OCI-LY1 (cell line): ENCODE measurements around the gene JCAD.

Experiments used
- CTCF ChIP-seq: fragments of 200-600 bp; sonication (generic), shearing (Covaris generic); IDR thresholded peaks from 2 replicates; pipeline ENCODE4 v1.5.1; 2017; ENCODE audit warnings: mild to moderate bottlenecking, antibody characterized with exemption, low read length, moderate library complexity, mixed read lengths
- EZH2 ChIP-seq: fragments of 200-600 bp; sonication (generic), shearing (Covaris generic); IDR thresholded peaks from 2 replicates; pipeline ENCODE4 v1.8.0; 2017; ENCODE audit warnings: borderline replicate concordance, mixed run types, mild to moderate bottlenecking, antibody characterized with exemption, low read length, moderate library complexity, mixed read lengths

DNA sequence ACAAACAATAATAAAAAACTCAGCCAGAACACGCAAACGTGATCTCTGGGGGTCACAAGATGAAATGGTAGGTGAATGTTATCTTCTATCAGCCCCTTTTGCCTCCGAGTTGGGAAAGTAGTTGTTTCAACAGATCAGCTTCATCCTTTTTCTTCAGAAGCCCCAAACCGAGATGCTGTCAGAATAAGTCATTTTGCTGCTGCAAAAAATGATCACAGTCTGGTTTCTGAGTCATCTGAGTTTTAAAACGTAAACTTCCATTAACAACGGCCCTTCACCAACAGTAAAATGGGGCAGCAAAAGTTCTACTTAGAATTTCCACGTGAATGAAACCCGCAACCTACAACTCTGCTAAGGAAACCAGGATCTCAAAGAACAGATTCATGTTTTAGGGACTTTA lies 44.9 kb downstream of the JCAD start:
- TF ChIP-seq CTCF (no peak), EZH2 (no peak)
